Neuronal stem cell (in vitro differentiated cells): ENCODE data around the gene PPWD1.
"Not testable (repeated sequence)": the region's sequence is repeated elsewhere in the genome, so short reads cannot be mapped to it uniquely, and the experiment has no call there.

Experiments
- DNase-seq: peaks from one replicate; pipeline ENCODE4 v3.0.0-alpha.2; 2013; ENCODE audit warnings: low spot score
- H2AFZ ChIP-seq: one replicate; pipeline ENCODE4 v1.6.1; 2013; ENCODE audit warnings: mild to moderate bottlenecking, low read length, inconsistent platforms
- H2AK5ac ChIP-seq: 2 replicates; pipeline ENCODE4 v1.6.1; 2013; ENCODE audit warnings: low read depth, mild to moderate bottlenecking, inconsistent platforms, low read length, moderate library complexity, mixed read lengths
- H2BK120ac ChIP-seq: 2 replicates; pipeline ENCODE4 v1.6.1; 2013; ENCODE audit warnings: low read depth, mild to moderate bottlenecking, inconsistent platforms, low read length, moderate library complexity, mixed read lengths
- H2BK12ac ChIP-seq: one replicate; pipeline ENCODE4 v1.6.1; 2013; ENCODE audit warnings: low read length, inconsistent platforms
- H2BK15ac ChIP-seq: 2 replicates; pipeline ENCODE4 v1.6.1; 2013; ENCODE audit warnings: mild to moderate bottlenecking, low read length, inconsistent platforms, mixed read lengths
- H2BK5ac ChIP-seq: one replicate; pipeline ENCODE4 v1.6.1; 2013; ENCODE audit warnings: inconsistent platforms, mild to moderate bottlenecking, low read length, moderate library complexity
- H3K14ac ChIP-seq: one replicate; pipeline ENCODE4 v1.6.1; 2013; ENCODE audit warnings: low read length, inconsistent platforms
- H3K18ac ChIP-seq: 2 replicates; pipeline ENCODE4 v1.6.1; 2013; ENCODE audit warnings: low read length, inconsistent platforms
- H3K23ac ChIP-seq: 2 replicates; pipeline ENCODE4 v1.6.1; 2013; ENCODE audit warnings: low read depth, mild to moderate bottlenecking, mixed read lengths, low read length, inconsistent platforms; ENCODE audit not compliant: poor library complexity
- H3K27ac ChIP-seq: replicated peaks from 3 replicates; pipeline ENCODE4 v1.5.1; 2013; ENCODE audit warnings: low read length, inconsistent platforms
- H3K27me3 ChIP-seq, 3 experiments: 2 replicates each; pipeline ENCODE4 v1.6.1; 2013; ENCODE audit warnings: low read length in 3 of 3, mild to moderate bottlenecking in 2 of 3, inconsistent platforms in 1 of 3, low read depth in 1 of 3, mixed read lengths in 1 of 3, moderate library complexity in 1 of 3; ENCODE audit not compliant: control insufficient read depth in 3 of 3, insufficient read depth in 3 of 3
- H3K36me3 ChIP-seq, 2 donors: replicated peaks in 1 of 2; 2 replicates each; pipeline ENCODE4 v1.6.1; 2013; ENCODE audit warnings: low read length in 2 of 2; ENCODE audit not compliant: control insufficient read depth in 2 of 2, insufficient read depth in 2 of 2
- H3K4ac ChIP-seq: 2 replicates; pipeline ENCODE4 v1.6.1; 2013; ENCODE audit warnings: inconsistent platforms, mild to moderate bottlenecking, low read length, moderate library complexity
- H3K4me1 ChIP-seq, 2 donors: 1 replicate in 1 of 2; 2 replicates in 1 of 2; pipeline ENCODE4 v1.6.1; 2013; ENCODE audit warnings: low read length in 2 of 2, low read depth in 1 of 2; ENCODE audit not compliant: control insufficient read depth in 2 of 2, insufficient read depth in 1 of 2
- H3K4me2 ChIP-seq: one replicate; pipeline ENCODE4 v1.6.1; 2013; ENCODE audit warnings: mild to moderate bottlenecking, low read length, inconsistent platforms; ENCODE audit not compliant: insufficient read depth, poor library complexity, severe bottlenecking
- H3K4me3 ChIP-seq, 2 donors: 2 replicates each; pipeline ENCODE4 v1.5.1; 2013; ENCODE audit warnings: low read length in 2 of 2, mild to moderate bottlenecking in 2 of 2, inconsistent platforms in 1 of 2, moderate library complexity in 1 of 2
- H3K79me1 ChIP-seq: one replicate; pipeline ENCODE4 v1.6.1; 2013; ENCODE audit warnings: low read depth, mild to moderate bottlenecking, inconsistent platforms, low read length, moderate library complexity
- H3K9ac ChIP-seq: one replicate; pipeline ENCODE4 v1.6.1; 2013; ENCODE audit warnings: mild to moderate bottlenecking, low read depth, low read length, inconsistent platforms; ENCODE audit not compliant: poor library complexity
- H3K9me3 ChIP-seq, 2 donors: replicated peaks in 1 of 2; 2 replicates each; pipeline versions ENCODE3 to v1.6.1; 2013; ENCODE audit warnings: low read length in 2 of 2, mild to moderate bottlenecking in 2 of 2, inconsistent platforms in 1 of 2, low read depth in 1 of 2, mixed read lengths in 1 of 2, moderate library complexity in 1 of 2; ENCODE audit not compliant: control insufficient read depth in 2 of 2, insufficient read depth in 1 of 2
- H4K8ac ChIP-seq: one replicate; pipeline ENCODE4 v1.6.1; 2013; ENCODE audit warnings: low read depth, mild to moderate bottlenecking, inconsistent platforms, low read length, moderate library complexity
- H4K91ac ChIP-seq: one replicate; pipeline ENCODE4 v1.6.1; 2013; ENCODE audit warnings: low read length, low read depth, mild to moderate bottlenecking, inconsistent platforms; ENCODE audit not compliant: poor library complexity
- WGBS, 2 donors: extraction: QIAGEN DNeasy Blood & Tissue Kit; methylation state at CpG; one replicate each; pipeline ENCODE4 v1.1.7; 2013; ENCODE audit warnings: missing lambda C conversion rate in 2 of 2, mixed read lengths in 1 of 2; ENCODE audit not compliant: insufficient read length in 2 of 2, insufficient replicate concordance in 1 of 2; ENCODE audit errors: extremely low coverage in 2 of 2; 5-methylcytosine and 5-hydroxymethylcytosine counted together

Gene PPWD1

GRCh38 chr5:65588694-65589093 lies 25.6 kb downstream of the PPWD1 start:
- no peak overlapping the region for H2BK5ac ChIP-seq
- DNase-seq = no peak
- no peak overlapping the region for H2AK5ac ChIP-seq

GRCh38 chr5:65601761-65602160 lies 38.7 kb downstream of the PPWD1 start:
- no CpG with 5 or more reads among the region's 1 CpG for WGBS, 2 donors
- not testable (repeated sequence) for H3K27me3 ChIP-seq, H4K91ac ChIP-seq, H3K4ac ChIP-seq, H3K4me3 ChIP-seq, H2AFZ ChIP-seq, H2BK12ac ChIP-seq, H3K4me2 ChIP-seq, H2AK5ac ChIP-seq, H3K18ac ChIP-seq, H3K23ac ChIP-seq, H4K8ac ChIP-seq, H3K27ac ChIP-seq, H3K9ac ChIP-seq, H3K79me1 ChIP-seq, DNase-seq, H3K4me1 ChIP-seq, H3K14ac ChIP-seq, H2BK5ac ChIP-seq, H2BK120ac ChIP-seq, H2BK15ac ChIP-seq
- H3K9me3 ChIP-seq = peaks cover 1 to 32% of the 10 kb centered on the region in 2 donors
- H3K36me3 ChIP-seq = peaks cover 11 to 94% of the 10 kb centered on the region in 2 donors

More at GRCh38 chr5:65588694-65589093, 25.6 kb downstream of the PPWD1 start:
- no peak overlapping the region for H2BK12ac ChIP-seq
- H3K9ac ChIP-seq = no peak overlapping the region
- H3K4me3 ChIP-seq = no peak overlapping the region
- no peak overlapping the region for H4K8ac ChIP-seq
- no peaks in the 10 kb centered on the region for H3K27me3 ChIP-seq
- no peak overlapping the region for H3K14ac ChIP-seq
- peaks cover 6 to 90% of the 10 kb centered on the region in 2 donors for H3K36me3 ChIP-seq
- H4K91ac ChIP-seq = no peak overlapping the region
- no peaks in the 10 kb centered on the region for H3K4me1 ChIP-seq
- H3K4me2 ChIP-seq = no peak overlapping the region
- no peak overlapping the region for H3K4ac ChIP-seq
- H2AFZ ChIP-seq = no peak overlapping the region
- H3K27ac ChIP-seq = no peak overlapping the region
- H3K18ac ChIP-seq = no peak overlapping the region
- no peaks in the 10 kb centered on the region for H3K79me1 ChIP-seq
- H3K23ac ChIP-seq = no peak overlapping the region
- WGBS, 2 donors = no CpG with 5 or more reads among the region's 2 CpGs
- H2BK15ac ChIP-seq = no peak overlapping the region
- H3K9me3 ChIP-seq = no peaks in the 10 kb centered on the region
- no peak overlapping the region for H2BK120ac ChIP-seq

- Histone ChIP-seq H3K9ac (no peak overlapping the region), H3K36me3 (peaks cover 10 to 88% of the 10 kb centered on the region in 2 donors), H3K14ac (no peak overlapping the region), H3K27ac (no peak overlapping the region), H3K18ac (no peak overlapping the region), H4K8ac (no peak overlapping the region), H2BK120ac (no peak overlapping the region), H2BK15ac (no peak overlapping the region), H3K4me1 (no peaks in the 10 kb centered on the region), H2BK5ac (no peak overlapping the region), H3K4me2 (no peak overlapping the region), H3K23ac (no peak overlapping the region), H4K91ac (no peak overlapping the region), H3K9me3 (no peaks in the 10 kb centered on the region), H3K27me3 (no peaks in the 10 kb centered on the region), H3K79me1 (no peaks in the 10 kb centered on the region), H2AFZ (no peak overlapping the region), H3K4me3 (no peak overlapping the region), H2BK12ac (no peak overlapping the region), H2AK5ac (no peak overlapping the region), H3K4ac (no peak overlapping the region)
- WGBS, 2 donors = no CpG with 5 or more reads among the region's 3 CpGs
- no peak for DNase-seq
These were observed 48.4 kb downstream of the PPWD1 start for GRCh38 chr5:65611524-65611923.

- H3K23ac ChIP-seq = no peak overlapping the region
- H3K4me1 ChIP-seq = no peaks in the 10 kb centered on the region
- H3K9ac ChIP-seq = no peak overlapping the region
- no peak overlapping the region for H4K8ac ChIP-seq
- no peak overlapping the region for H2BK5ac ChIP-seq
- no peak overlapping the region for H3K18ac ChIP-seq
- no peak overlapping the region for H4K91ac ChIP-seq
- no peak overlapping the region for H2AFZ ChIP-seq
- no peaks in the 10 kb centered on the region for H3K27me3 ChIP-seq
- H3K4me2 ChIP-seq = no peak overlapping the region
- no peaks in the 10 kb centered on the region for H3K79me1 ChIP-seq
- H3K9me3 ChIP-seq = no peaks in the 10 kb centered on the region
- H3K4me3 ChIP-seq = no peak overlapping the region
- no peak overlapping the region for H2BK15ac ChIP-seq
- no peak overlapping the region for H3K27ac ChIP-seq
- H3K14ac ChIP-seq = no peak overlapping the region
- no CpG with 5 or more reads among the region's 4 CpGs for WGBS, 2 donors
- DNase-seq = no peak
- no peak overlapping the region for H2BK12ac ChIP-seq
- H2BK120ac ChIP-seq = no peak overlapping the region
- H2AK5ac ChIP-seq = no peak overlapping the region
- H3K36me3 ChIP-seq = peaks cover 7 to 88% of the 10 kb centered on the region in 2 donors
- no peak overlapping the region for H3K4ac ChIP-seq
These were observed 49.3 kb downstream of the PPWD1 start for GRCh38 chr5:65612298-65612907.
